Loucy (cell line): ENCODE measurements around the gene PAX9.

ENCODE experiments used
- H2AFZ ChIP-seq: fragments of 200-600 bp; sonication (generic); 2 replicates; pipeline ENCODE4 v1.6.0; 2016; ENCODE audit warnings: antibody characterized with exemption, mild to moderate bottlenecking, low read length, moderate library complexity
- H3F3A ChIP-seq: fragments of 200-600 bp; 2 replicates; pipeline ENCODE4 v1.6.0; 2016; ENCODE audit warnings: antibody characterized with exemption, low read depth, mild to moderate bottlenecking
- H3K27me3 ChIP-seq: fragments of 200-600 bp; sonication (generic); 2 replicates; pipeline ENCODE4 v1.6.1; 2014; ENCODE audit warnings: low read length, mild to moderate bottlenecking; ENCODE audit not compliant: insufficient read depth, poor library complexity, severe bottlenecking
- H3K36me3 ChIP-seq: fragments of 200-600 bp; sonication (generic); 2 replicates; pipeline ENCODE4 v1.6.1; 2016; ENCODE audit warnings: low read length; ENCODE audit not compliant: insufficient read depth
- H3K4me1 ChIP-seq: fragments of 200-600 bp; sonication (generic); 2 replicates; pipeline ENCODE4 v1.5.1; 2014; ENCODE audit warnings: low read length, mild to moderate bottlenecking; ENCODE audit not compliant: insufficient read depth, poor library complexity, severe bottlenecking
- H3K4me2 ChIP-seq: fragments of 200-600 bp; sonication (generic); 2 replicates; pipeline ENCODE4 v1.6.0; 2014; ENCODE audit warnings: antibody characterized with exemption, low read length, low read depth, mild to moderate bottlenecking; ENCODE audit not compliant: poor library complexity, severe bottlenecking
- H3K4me3 ChIP-seq: fragments of 200-600 bp; sonication (generic); 2 replicates; pipeline ENCODE4 v1.5.1; 2014; ENCODE audit warnings: low read length, mild to moderate bottlenecking, mixed read lengths; ENCODE audit not compliant: poor library complexity, severe bottlenecking
- H3K79me2 ChIP-seq: fragments of 200-600 bp; sonication (generic); 2 replicates; pipeline ENCODE4 v1.6.1; 2014; ENCODE audit warnings: low read length; ENCODE audit not compliant: insufficient read depth
- H3K9ac ChIP-seq: fragments of 200-600 bp; sonication (generic); 2 replicates; pipeline ENCODE4 v1.6.0; 2014; ENCODE audit warnings: mild to moderate bottlenecking, low read depth, low read length, moderate library complexity; ENCODE audit not compliant: poor library complexity, severe bottlenecking
- H3K9me2 ChIP-seq: fragments of 200-600 bp; sonication (generic); replicated peaks from 2 replicates; pipeline ENCODE4 v1.6.1; 2016; ENCODE audit warnings: low read depth, low read length, mixed read lengths
- H3K9me3 ChIP-seq: fragments of 200-600 bp; sonication (generic); 2 replicates; pipeline ENCODE4 v1.6.1; 2014; ENCODE audit warnings: mild to moderate bottlenecking, antibody characterized with exemption, low read length, low read depth; ENCODE audit not compliant: insufficient read depth
- H4K20me1 ChIP-seq: fragments of 200-600 bp; sonication (generic); 2 replicates; pipeline ENCODE4 v1.6.0; 2014; ENCODE audit warnings: antibody characterized with exemption, low read length, mild to moderate bottlenecking; ENCODE audit not compliant: insufficient read depth, poor library complexity, severe bottlenecking
- EZH2phosphoT487 ChIP-seq: fragments of 200-600 bp; IDR thresholded peaks from 2 replicates; pipeline ENCODE4 v1.6.1; 2018; ENCODE audit warnings: antibody characterized with exemption, mild to moderate bottlenecking, moderate library complexity, borderline replicate concordance
- TF ChIP-seq, protein P1 (sequence below): fragments of 200-600 bp; sonication (generic); conservative IDR thresholded peaks from 2 replicates; pipeline ENCODE4 v1.5.1; 2014; ENCODE audit warnings: mild to moderate bottlenecking, antibody characterized with exemption, low read length

Gene PAX9

DNA sequence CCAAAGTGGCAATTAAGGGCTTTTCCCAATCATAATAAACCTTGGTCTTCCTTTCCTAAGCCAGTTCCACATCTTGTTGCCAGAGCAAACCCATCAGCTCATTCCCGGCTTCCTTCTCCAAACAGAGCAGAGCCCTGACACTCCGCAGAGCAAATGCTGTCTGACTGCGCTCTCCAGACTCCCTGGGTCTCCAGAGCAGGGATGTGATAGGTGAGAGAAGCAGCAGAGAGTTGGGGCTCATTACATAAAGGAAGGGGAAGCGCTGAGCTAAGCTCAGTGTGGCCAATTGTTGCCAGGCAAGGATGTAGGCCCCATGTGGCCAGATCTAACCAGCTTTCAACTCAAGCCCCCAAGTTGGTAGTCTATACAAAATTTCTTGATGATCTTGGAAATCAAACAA lies 36.2 kb upstream of the PAX9 start:
- Histone ChIP-seq H3K4me1 (peaks cover 5% of the 10 kb centered on the region), H3K4me2 (no peak overlapping the region), H2AFZ (no peak overlapping the region), H3K36me3 (no peaks in the 10 kb centered on the region), H3K9me2 (no peaks in the 10 kb centered on the region), H3K9ac (no peak overlapping the region), H4K20me1 (no peaks in the 10 kb centered on the region), H3F3A (no peaks in the 10 kb centered on the region), H3K9me3 (no peaks in the 10 kb centered on the region), H3K27me3 (no peaks in the 10 kb centered on the region), H3K79me2 (no peaks in the 10 kb centered on the region), H3K4me3 (no peak overlapping the region)
- TF ChIP-seq, protein P1, sequence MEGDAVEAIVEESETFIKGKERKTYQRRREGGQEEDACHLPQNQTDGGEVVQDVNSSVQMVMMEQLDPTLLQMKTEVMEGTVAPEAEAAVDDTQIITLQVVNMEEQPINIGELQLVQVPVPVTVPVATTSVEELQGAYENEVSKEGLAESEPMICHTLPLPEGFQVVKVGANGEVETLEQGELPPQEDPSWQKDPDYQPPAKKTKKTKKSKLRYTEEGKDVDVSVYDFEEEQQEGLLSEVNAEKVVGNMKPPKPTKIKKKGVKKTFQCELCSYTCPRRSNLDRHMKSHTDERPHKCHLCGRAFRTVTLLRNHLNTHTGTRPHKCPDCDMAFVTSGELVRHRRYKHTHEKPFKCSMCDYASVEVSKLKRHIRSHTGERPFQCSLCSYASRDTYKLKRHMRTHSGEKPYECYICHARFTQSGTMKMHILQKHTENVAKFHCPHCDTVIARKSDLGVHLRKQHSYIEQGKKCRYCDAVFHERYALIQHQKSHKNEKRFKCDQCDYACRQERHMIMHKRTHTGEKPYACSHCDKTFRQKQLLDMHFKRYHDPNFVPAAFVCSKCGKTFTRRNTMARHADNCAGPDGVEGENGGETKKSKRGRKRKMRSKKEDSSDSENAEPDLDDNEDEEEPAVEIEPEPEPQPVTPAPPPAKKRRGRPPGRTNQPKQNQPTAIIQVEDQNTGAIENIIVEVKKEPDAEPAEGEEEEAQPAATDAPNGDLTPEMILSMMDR = no peak

DNA sequence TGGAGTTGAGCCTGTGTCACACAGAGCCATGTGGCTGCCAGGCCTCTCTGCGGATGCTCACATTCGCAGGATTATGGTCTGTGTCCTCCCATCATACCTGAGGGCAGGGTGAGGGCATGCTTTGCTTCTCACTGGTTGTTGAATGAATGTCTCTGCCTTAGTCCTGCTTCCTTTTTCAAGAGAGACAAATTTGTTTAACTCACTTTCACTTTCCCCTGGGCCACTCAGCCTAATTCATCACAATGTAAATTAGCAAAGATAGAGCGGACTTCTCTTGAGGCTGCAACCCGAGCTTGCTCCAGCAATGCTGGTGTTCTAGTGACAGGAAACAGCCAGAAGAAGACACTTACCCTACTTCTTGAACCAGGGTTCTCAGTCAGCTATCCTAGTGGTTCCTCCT lies 35.5 kb upstream of the PAX9 start:
- H2AFZ ChIP-seq = no peak overlapping the region
- no peaks in the 10 kb centered on the region for H3F3A ChIP-seq
- no peaks in the 10 kb centered on the region for H3K9me3 ChIP-seq
- H3K9ac ChIP-seq = no peak overlapping the region
- no peak for TF ChIP-seq EZH2phosphoT487
- TF ChIP-seq, protein P1 = no peak
- no peaks in the 10 kb centered on the region for H3K27me3 ChIP-seq
- H3K36me3 ChIP-seq = no peaks in the 10 kb centered on the region
- peaks cover 5% of the 10 kb centered on the region for H3K4me1 ChIP-seq
- no peak overlapping the region for H3K4me2 ChIP-seq
- no peaks in the 10 kb centered on the region for H3K9me2 ChIP-seq
- no peaks in the 10 kb centered on the region for H4K20me1 ChIP-seq
- no peak overlapping the region for H3K4me3 ChIP-seq
- no peaks in the 10 kb centered on the region for H3K79me2 ChIP-seq

DNA sequence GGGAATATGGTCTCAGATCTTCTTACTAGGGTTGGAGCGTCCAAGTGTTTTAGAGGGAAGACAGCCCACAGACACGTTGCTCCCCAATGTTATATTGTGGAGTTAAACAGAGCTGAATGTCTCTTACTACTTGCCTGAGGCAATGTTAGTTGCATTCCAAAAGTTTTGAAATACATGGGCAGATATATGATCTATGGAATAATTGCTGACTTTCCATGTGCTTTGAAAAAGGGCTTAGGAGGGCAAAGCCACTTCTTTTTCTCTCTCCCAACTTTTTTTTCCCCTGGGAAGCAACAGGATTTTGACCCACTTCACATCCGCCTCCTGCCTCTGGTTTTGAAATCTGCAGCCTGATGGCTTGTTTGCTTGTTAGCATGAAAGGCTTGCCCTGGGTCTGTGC lies 33.7 kb upstream of the PAX9 start:
- no peaks in the 10 kb centered on the region for H3K79me2 ChIP-seq
- no peak for TF ChIP-seq EZH2phosphoT487
- TF ChIP-seq, protein P1 = no peak
- H3K9ac ChIP-seq = no peak overlapping the region
- no peaks in the 10 kb centered on the region for H3K27me3 ChIP-seq
- no peaks in the 10 kb centered on the region for H3K36me3 ChIP-seq
- no peaks in the 10 kb centered on the region for H3F3A ChIP-seq
- H3K4me3 ChIP-seq = no peak overlapping the region
- H3K9me2 ChIP-seq = no peaks in the 10 kb centered on the region
- H2AFZ ChIP-seq = no peak overlapping the region
- H4K20me1 ChIP-seq = no peaks in the 10 kb centered on the region
- H3K9me3 ChIP-seq = no peaks in the 10 kb centered on the region
- H3K4me1 ChIP-seq = peaks cover 5% of the 10 kb centered on the region
- H3K4me2 ChIP-seq = no peak overlapping the region
